ENCODE measurements around the gene HTR2B.
"Not testable (repeated sequence)": the region's sequence is repeated elsewhere in the genome, so short reads cannot be mapped to it uniquely, and the experiment has no call there.

Gene HTR2B

GRCh38 chr2:231100990-231101389 is 23.9 kb downstream of the HTR2B start:
- H3K4me3 ChIP-seq (ENCODE audit: low read depth in 1 of 5, low read length in 5 of 5), result no peak overlapping the region
- peaks cover 26 to 51% (median 36%) of the 10 kb centered on the region in 5 donors for H3K36me3 ChIP-seq (ENCODE audit: control insufficient read depth in 5 of 5, insufficient read depth in 5 of 5, low read length in 5 of 5)
- H3K9me3 ChIP-seq (ENCODE audit: control insufficient read depth in 5 of 5, low read length in 5 of 5), result peaks cover 6 to 22% (median 17%) of the 10 kb centered on the region in 5 donors
- H3K9ac ChIP-seq (ENCODE audit: low read length in 5 of 5), result no peak overlapping the region
- no peak overlapping the region for H3K27ac ChIP-seq (ENCODE audit: low read depth, low read length)
- no peaks in the 10 kb centered on the region for H3K27me3 ChIP-seq (ENCODE audit: control insufficient read depth in 5 of 5, insufficient read depth in 4 of 5, low read length in 5 of 5)
- H3K4me1 ChIP-seq (ENCODE audit: control insufficient read depth in 5 of 5, insufficient read depth in 5 of 5, low read length in 5 of 5), result no peaks in the 10 kb centered on the region

DNA sequence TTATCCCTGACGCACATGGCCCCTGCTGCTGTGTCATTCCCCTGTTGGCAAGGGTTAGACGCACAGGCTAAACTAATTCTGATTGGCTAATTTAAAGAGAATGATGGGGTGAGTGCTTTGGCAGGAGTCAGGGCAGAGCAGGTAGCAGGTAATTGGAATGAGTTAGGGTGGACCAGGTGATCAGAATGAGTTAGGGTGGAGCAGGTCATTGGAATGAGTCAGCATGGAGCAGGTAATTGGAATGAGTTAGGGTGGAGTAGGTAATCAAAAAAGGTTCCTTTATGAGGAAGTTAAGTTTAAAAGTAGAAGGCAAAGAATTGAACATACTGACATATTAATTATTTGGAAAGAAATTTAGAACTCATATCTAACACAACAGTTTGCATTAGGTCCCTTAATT is 24.5 kb downstream of the HTR2B start:
- H3K27me3 ChIP-seq (ENCODE audit: control insufficient read depth in 5 of 5, insufficient read depth in 4 of 5, low read length in 5 of 5); H3K4me3 ChIP-seq (ENCODE audit: low read depth in 1 of 5, low read length in 5 of 5); H3K27ac ChIP-seq (ENCODE audit: low read depth, low read length); H3K4me1 ChIP-seq (ENCODE audit: control insufficient read depth in 5 of 5, insufficient read depth in 5 of 5, low read length in 5 of 5); H3K9ac ChIP-seq (ENCODE audit: low read length in 5 of 5): not testable (repeated sequence)
- Histone ChIP-seq H3K36me3 (ENCODE audit: control insufficient read depth in 5 of 5, insufficient read depth in 5 of 5, low read length in 5 of 5) (peaks cover 26 to 52% (median 37%) of the 10 kb centered on the region in 5 donors), H3K9me3 (ENCODE audit: control insufficient read depth in 5 of 5, low read length in 5 of 5) (peaks cover 6 to 22% (median 17%) of the 10 kb centered on the region in 5 donors)

- Histone ChIP-seq H3K27me3 (ENCODE audit: control insufficient read depth in 5 of 5, insufficient read depth in 4 of 5, low read length in 5 of 5) (no peaks in the 10 kb centered on the region), H3K9me3 (ENCODE audit: control insufficient read depth in 5 of 5, low read length in 5 of 5) (peaks cover 6 to 22% (median 17%) of the 10 kb centered on the region in 5 donors), H3K36me3 (ENCODE audit: control insufficient read depth in 5 of 5, insufficient read depth in 5 of 5, low read length in 5 of 5) (peaks cover 26 to 52% (median 41%) of the 10 kb centered on the region in 5 donors), H3K9ac (ENCODE audit: low read length in 5 of 5) (no peak overlapping the region), H3K4me1 (ENCODE audit: control insufficient read depth in 5 of 5, insufficient read depth in 5 of 5, low read length in 5 of 5) (no peaks in the 10 kb centered on the region), H3K27ac (ENCODE audit: low read depth, low read length) (no peak overlapping the region), H3K4me3 (ENCODE audit: low read depth in 1 of 5, low read length in 5 of 5) (peak overlapping the region in 1 of 5 donors; percentile 18)
These were observed 24.9 kb downstream of the HTR2B start for GRCh38 chr2:231099918-231100317.

DNA sequence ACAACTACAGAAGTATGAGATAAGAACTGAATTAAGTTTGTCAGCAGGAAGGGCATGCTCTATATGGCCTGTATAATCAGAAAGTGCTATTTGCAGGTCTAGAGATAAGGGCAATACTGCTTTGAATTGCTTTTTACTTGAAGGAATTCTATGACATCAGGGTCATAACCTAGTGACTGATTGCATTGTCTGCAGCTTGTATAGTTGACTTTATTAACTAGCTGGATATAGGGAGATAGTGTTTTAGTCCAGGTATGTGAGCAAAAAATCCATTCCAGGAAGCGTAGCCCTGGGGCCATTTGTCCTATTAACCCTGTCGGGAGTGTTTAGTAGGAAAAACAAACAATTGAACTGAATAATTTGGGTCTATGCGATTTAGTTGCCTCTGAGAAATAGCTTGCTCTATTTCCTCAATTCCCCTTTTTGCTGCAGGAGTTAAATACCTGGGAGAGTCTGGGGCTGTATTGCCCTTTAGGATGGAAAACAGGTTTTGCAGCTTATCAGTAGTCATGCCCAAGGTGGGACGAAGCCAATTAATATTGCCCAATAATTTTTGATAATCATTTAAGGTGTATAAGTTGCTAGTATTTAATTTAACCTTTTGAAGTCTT is 30.0 kb downstream of the HTR2B start:
- H3K27me3 ChIP-seq (ENCODE audit: control insufficient read depth in 5 of 5, insufficient read depth in 4 of 5, low read length in 5 of 5), result no peaks in the 10 kb centered on the region
- H3K4me3 ChIP-seq (ENCODE audit: low read depth in 1 of 5, low read length in 5 of 5), result no peak overlapping the region
- peaks cover 24 to 48% (median 41%) of the 10 kb centered on the region in 5 donors for H3K36me3 ChIP-seq (ENCODE audit: control insufficient read depth in 5 of 5, insufficient read depth in 5 of 5, low read length in 5 of 5)
- peaks cover 6 to 12% (median 11%) of the 10 kb centered on the region in 5 donors for H3K9me3 ChIP-seq (ENCODE audit: control insufficient read depth in 5 of 5, low read length in 5 of 5)
- no peaks in the 10 kb centered on the region for H3K4me1 ChIP-seq (ENCODE audit: control insufficient read depth in 5 of 5, insufficient read depth in 5 of 5, low read length in 5 of 5)
- no peak overlapping the region for H3K9ac ChIP-seq (ENCODE audit: low read length in 5 of 5)
- H3K27ac ChIP-seq (ENCODE audit: low read depth, low read length), result no peak overlapping the region

- Histone ChIP-seq H3K4me3 (ENCODE audit: low read depth in 1 of 5, low read length in 5 of 5) (no peak overlapping the region), H3K27ac (ENCODE audit: low read depth, low read length) (no peak overlapping the region), H3K9me3 (ENCODE audit: control insufficient read depth in 5 of 5, low read length in 5 of 5) (peaks cover 0 to 2% (median 2%) of the 10 kb centered on the region in 5 donors), H3K27me3 (ENCODE audit: control insufficient read depth in 5 of 5, insufficient read depth in 4 of 5, low read length in 5 of 5) (no peaks in the 10 kb centered on the region), H3K36me3 (ENCODE audit: control insufficient read depth in 5 of 5, insufficient read depth in 5 of 5, low read length in 5 of 5) (peaks cover 21 to 49% (median 41%) of the 10 kb centered on the region in 5 donors), H3K9ac (ENCODE audit: low read length in 5 of 5) (no peak overlapping the region), H3K4me1 (ENCODE audit: control insufficient read depth in 5 of 5, insufficient read depth in 5 of 5, low read length in 5 of 5) (no peaks in the 10 kb centered on the region)
These were observed 30.9 kb downstream of the HTR2B start for GRCh38 chr2:231093933-231094332.

- peaks cover 39 to 87% (median 74%) of the 10 kb centered on the region in 5 donors for H3K36me3 ChIP-seq (ENCODE audit: control insufficient read depth in 5 of 5, insufficient read depth in 5 of 5, low read length in 5 of 5)
- H3K27me3 ChIP-seq (ENCODE audit: control insufficient read depth in 5 of 5, insufficient read depth in 4 of 5, low read length in 5 of 5), result no peaks in the 10 kb centered on the region
- no peak overlapping the region for H3K27ac ChIP-seq (ENCODE audit: low read depth, low read length)
- H3K4me3 ChIP-seq (ENCODE audit: low read depth in 1 of 5, low read length in 5 of 5), result no peak overlapping the region
- H3K4me1 ChIP-seq (ENCODE audit: control insufficient read depth in 5 of 5, insufficient read depth in 5 of 5, low read length in 5 of 5), result no peaks in the 10 kb centered on the region
- no peaks in the 10 kb centered on the region for H3K9me3 ChIP-seq (ENCODE audit: control insufficient read depth in 5 of 5, low read length in 5 of 5)
- H3K9ac ChIP-seq (ENCODE audit: low read length in 5 of 5), result no peak overlapping the region
These were observed 36.1 kb downstream of the HTR2B start for GRCh38 chr2:231088754-231089153.

- H3K27me3 ChIP-seq (ENCODE audit: control insufficient read depth in 5 of 5, insufficient read depth in 4 of 5, low read length in 5 of 5), result no peaks in the 10 kb centered on the region
- no peaks in the 10 kb centered on the region for H3K4me1 ChIP-seq (ENCODE audit: control insufficient read depth in 5 of 5, insufficient read depth in 5 of 5, low read length in 5 of 5)
- no peak overlapping the region for H3K4me3 ChIP-seq (ENCODE audit: low read depth in 1 of 5, low read length in 5 of 5)
- H3K36me3 ChIP-seq (ENCODE audit: control insufficient read depth in 5 of 5, insufficient read depth in 5 of 5, low read length in 5 of 5), result peaks cover 61 to 98% (median 92%) of the 10 kb centered on the region in 5 donors
- no peak overlapping the region for H3K27ac ChIP-seq (ENCODE audit: low read depth, low read length)
- no peak overlapping the region for H3K9ac ChIP-seq (ENCODE audit: low read length in 5 of 5)
- no peaks in the 10 kb centered on the region for H3K9me3 ChIP-seq (ENCODE audit: control insufficient read depth in 5 of 5, low read length in 5 of 5)
These were observed 40.3 kb downstream of the HTR2B start for GRCh38 chr2:231084565-231084964.

DNA sequence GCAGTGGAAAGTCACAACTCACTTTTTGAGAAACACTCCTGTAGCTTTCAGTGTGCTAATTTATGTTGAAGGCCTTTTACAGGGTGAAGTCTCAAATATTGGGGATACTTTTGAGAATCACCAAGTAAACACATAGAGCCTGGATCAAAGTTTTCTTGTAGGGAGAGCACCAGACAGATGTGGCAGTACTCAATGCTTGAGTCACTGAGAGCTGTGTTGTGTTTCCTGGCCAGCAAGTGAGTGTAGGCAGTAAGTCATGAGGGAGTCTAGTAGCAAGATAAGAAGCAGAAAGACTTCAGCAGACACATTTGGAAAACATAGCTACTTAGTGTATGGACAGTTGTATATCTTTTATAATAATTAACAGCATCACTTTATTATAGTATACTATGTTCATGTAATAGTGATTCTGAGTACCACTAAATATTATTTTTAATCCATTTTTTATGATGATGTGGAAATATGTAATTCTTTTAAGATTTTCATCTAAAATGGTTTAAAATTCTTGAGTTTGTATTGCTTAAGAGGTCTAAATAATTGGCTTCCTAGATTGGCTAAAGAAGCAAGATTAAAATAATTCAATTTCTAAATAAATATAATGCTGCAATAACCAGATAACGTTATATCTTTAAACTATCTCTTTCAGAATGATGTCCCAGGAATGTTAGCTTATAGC is 55.3 kb downstream of the HTR2B start:
- no peaks in the 10 kb centered on the region for H3K9me3 ChIP-seq (ENCODE audit: control insufficient read depth in 5 of 5, low read length in 5 of 5)
- H3K4me3 ChIP-seq (ENCODE audit: low read depth in 1 of 5, low read length in 5 of 5), result no peak overlapping the region
- no peaks in the 10 kb centered on the region for H3K27me3 ChIP-seq (ENCODE audit: control insufficient read depth in 5 of 5, insufficient read depth in 4 of 5, low read length in 5 of 5)
- H3K27ac ChIP-seq (ENCODE audit: low read depth, low read length), result no peak overlapping the region
- H3K36me3 ChIP-seq (ENCODE audit: control insufficient read depth in 5 of 5, insufficient read depth in 5 of 5, low read length in 5 of 5), result peaks cover 59 to 77% (median 68%) of the 10 kb centered on the region in 5 donors
- no peaks in the 10 kb centered on the region for H3K4me1 ChIP-seq (ENCODE audit: control insufficient read depth in 5 of 5, insufficient read depth in 5 of 5, low read length in 5 of 5)
- H3K9ac ChIP-seq (ENCODE audit: low read length in 5 of 5), result no peak overlapping the region

- Histone ChIP-seq H3K9ac (ENCODE audit: low read length in 5 of 5) (no peak overlapping the region), H3K27ac (ENCODE audit: low read depth, low read length) (no peak overlapping the region), H3K4me3 (ENCODE audit: low read depth in 1 of 5, low read length in 5 of 5) (no peak overlapping the region), H3K9me3 (ENCODE audit: control insufficient read depth in 5 of 5, low read length in 5 of 5) (no peaks in the 10 kb centered on the region), H3K36me3 (ENCODE audit: control insufficient read depth in 5 of 5, insufficient read depth in 5 of 5, low read length in 5 of 5) (peaks cover 65 to 81% (median 75%) of the 10 kb centered on the region in 5 donors), H3K4me1 (ENCODE audit: control insufficient read depth in 5 of 5, insufficient read depth in 5 of 5, low read length in 5 of 5) (no peaks in the 10 kb centered on the region), H3K27me3 (ENCODE audit: control insufficient read depth in 5 of 5, insufficient read depth in 4 of 5, low read length in 5 of 5) (no peaks in the 10 kb centered on the region)
These were observed 56.2 kb downstream of the HTR2B start for GRCh38 chr2:231068525-231069222.

DNA sequence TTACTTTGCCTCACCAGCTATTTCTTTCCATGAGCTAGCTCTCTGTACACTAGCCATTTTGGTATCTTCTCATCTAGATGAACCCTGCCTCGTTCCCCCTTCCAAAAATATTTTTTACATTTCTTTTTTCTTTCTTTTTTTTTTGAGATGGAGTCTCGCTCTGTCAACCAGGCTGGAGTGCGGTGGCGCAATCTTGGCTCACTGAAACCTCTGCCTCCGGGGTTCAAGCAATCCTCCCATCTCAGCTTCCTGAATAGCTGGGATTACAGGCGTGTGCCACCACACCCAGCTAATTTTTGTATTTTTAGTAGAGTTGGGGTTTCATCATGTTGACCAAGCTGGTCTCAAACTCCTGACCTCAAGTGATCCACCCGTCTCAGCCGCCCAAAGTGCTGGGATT is 57.3 kb downstream of the HTR2B start:
- H3K27ac ChIP-seq (ENCODE audit: low read depth, low read length); H3K9ac ChIP-seq (ENCODE audit: low read length in 5 of 5); H3K9me3 ChIP-seq (ENCODE audit: control insufficient read depth in 5 of 5, low read length in 5 of 5); H3K4me1 ChIP-seq (ENCODE audit: control insufficient read depth in 5 of 5, insufficient read depth in 5 of 5, low read length in 5 of 5); H3K4me3 ChIP-seq (ENCODE audit: low read depth in 1 of 5, low read length in 5 of 5); H3K27me3 ChIP-seq (ENCODE audit: control insufficient read depth in 5 of 5, insufficient read depth in 4 of 5, low read length in 5 of 5): not testable (repeated sequence)
- peaks cover 67 to 83% (median 76%) of the 10 kb centered on the region in 5 donors for H3K36me3 ChIP-seq (ENCODE audit: control insufficient read depth in 5 of 5, insufficient read depth in 5 of 5, low read length in 5 of 5)

Measured in subcutaneous abdominal adipose tissue (tissue), 5 donors.